NCI-H345 treated with DMSO at 0.1 percent for 48 hours (cell line): ENCODE data around the gene HSD3B1.
A peak's percentile ranks its signal among the peaks of the same experiment; 100 is the strongest.

Source experiments
- DNase-seq: peaks from one replicate; lab custom pipeline; 2025; ENCODE audit not compliant: unreplicated experiment; lab: John Stamatoyannopoulos, UW

The HSD3B1 gene

GRCh38 chr1:119506941-119507340 lies at the start of gene HSD3B1:
Gene HSD3B1, plus strand, starts transcription at chr1:119507210. Its CDS starts 267 bp downstream, at chr1:119507477.
- DNase-seq: no peak

GRCh38 chr1:119462964-119463363 lies 44.0 kb upstream of the HSD3B1 start:
- DNase-seq: no peak

- DNase-seq: no peak
Measured at GRCh38 chr1:119463569-119463968, 43.4 kb upstream of the HSD3B1 start.

GRCh38 chr1:119466445-119466844 lies 40.6 kb upstream of the HSD3B1 start:
- DNase-seq: no peak

GRCh38 chr1:119467219-119467618 lies 39.8 kb upstream of the HSD3B1 start:
- no peak for DNase-seq

GRCh38 chr1:119467857-119468668 lies 38.9 kb upstream of the HSD3B1 start:
- peak; percentile 4 for DNase-seq

- no peak for DNase-seq
Measured at GRCh38 chr1:119469741-119470140, 37.3 kb upstream of the HSD3B1 start.

- DNase-seq: no peak
Measured at GRCh38 chr1:119470377-119470776, 36.6 kb upstream of the HSD3B1 start.

GRCh38 chr1:119470958-119471357 lies 36.1 kb upstream of the HSD3B1 start:
- no peak for DNase-seq

GRCh38 chr1:119471566-119471965 lies 35.4 kb upstream of the HSD3B1 start:
- DNase-seq: no peak

- DNase-seq: no peak
Measured at GRCh38 chr1:119472080-119472818, 34.8 kb upstream of the HSD3B1 start.

GRCh38 chr1:119472819-119473175 lies 34.2 kb upstream of the HSD3B1 start:
- no peak for DNase-seq

GRCh38 chr1:119475866-119476439 lies 31.1 kb upstream of the HSD3B1 start:
- DNase-seq: peak; percentile 55

- DNase-seq: no peak
Measured at GRCh38 chr1:119477710-119478109, 29.3 kb upstream of the HSD3B1 start.

GRCh38 chr1:119480175-119480574 lies 26.8 kb upstream of the HSD3B1 start:
- DNase-seq: no peak

GRCh38 chr1:119481951-119482350 lies 25.1 kb upstream of the HSD3B1 start:
- no peak for DNase-seq

- no peak for DNase-seq
Measured at GRCh38 chr1:119482517-119483425, 24.2 kb upstream of the HSD3B1 start.

GRCh38 chr1:119483441-119484200 lies 23.4 kb upstream of the HSD3B1 start:
- no peak for DNase-seq

GRCh38 chr1:119485201-119485600 lies 21.8 kb upstream of the HSD3B1 start:
- DNase-seq: no peak

GRCh38 chr1:119488216-119488615 lies 18.8 kb upstream of the HSD3B1 start:
- DNase-seq: no peak
